NT2/D1 (cell line): ENCODE results near the gene WRAP53.

Experiments used
- DNase-seq: peaks from one replicate; pipeline ENCODE4 v3.0.0-alpha.2; 2011; ENCODE audit warnings: low read depth, low spot score
- H3K27me3 ChIP-seq: 2 replicates; pipeline ENCODE4 v1.6.0; 2011; ENCODE audit warnings: mild to moderate bottlenecking; ENCODE audit not compliant: insufficient read length, insufficient read depth
- H3K36me3 ChIP-seq: 2 replicates; pipeline ENCODE4 v1.6.1; 2011; ENCODE audit warnings: mild to moderate bottlenecking, low read length, mixed read lengths; ENCODE audit not compliant: insufficient read depth, insufficient read length
- H3K4me1 ChIP-seq: 2 replicates; pipeline ENCODE4 v1.5.1; 2011; ENCODE audit not compliant: insufficient read depth, insufficient read length
- H3K4me3 ChIP-seq: 2 replicates; pipeline ENCODE4 v1.5.1; 2011; ENCODE audit warnings: low read depth; ENCODE audit not compliant: insufficient read length
- H3K9ac ChIP-seq: 2 replicates; pipeline ENCODE4 v1.6.0; 2011; ENCODE audit warnings: low read depth; ENCODE audit not compliant: insufficient read length
- H3K9me3 ChIP-seq: 2 replicates; pipeline ENCODE4 v1.5.1; 2011; ENCODE audit warnings: mild to moderate bottlenecking, low read length; ENCODE audit not compliant: insufficient read depth
- SUZ12 ChIP-seq: IDR thresholded peaks from 2 replicates; pipeline ENCODE4 v1.6.1; 2011; ENCODE audit not compliant: insufficient read length, insufficient read depth; ENCODE audit errors: extremely low read depth
- YY1 ChIP-seq: IDR thresholded peaks from 2 replicates; pipeline ENCODE4 v1.6.1; 2011; ENCODE audit not compliant: insufficient read length, insufficient read depth
- ZNF274 ChIP-seq: IDR thresholded peaks from 2 replicates; pipeline ENCODE4 v1.6.1; 2011; ENCODE audit warnings: mild to moderate bottlenecking, low read depth, low read length

Gene WRAP53

DNA sequence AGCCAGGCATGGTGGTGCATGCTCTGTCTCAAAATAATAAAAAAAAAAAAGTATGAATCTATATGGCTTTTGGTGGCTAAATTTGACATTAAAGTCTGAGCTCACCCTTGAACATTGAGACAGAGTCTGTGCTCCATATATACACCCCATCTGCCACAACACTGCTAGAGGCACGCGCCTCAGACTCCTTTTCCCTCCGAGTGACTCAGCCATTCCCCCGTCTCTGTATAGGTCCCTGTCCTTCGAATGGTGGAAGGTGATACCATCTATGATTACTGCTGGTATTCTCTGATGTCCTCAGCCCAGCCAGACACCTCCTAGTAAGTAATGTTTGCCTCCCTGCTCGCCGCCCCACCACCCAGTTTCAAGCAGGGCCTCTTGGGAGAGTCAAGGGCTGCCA is 12.2 kb downstream of the WRAP53 start:
- Histone ChIP-seq H3K4me1 (peaks cover 14% of the 10 kb centered on the region), H3K27me3 (no peaks in the 10 kb centered on the region), H3K9me3 (no peaks in the 10 kb centered on the region), H3K9ac (no peak overlapping the region), H3K36me3 (peaks cover 43% of the 10 kb centered on the region), H3K4me3 (no peak overlapping the region)
- no peak for DNase-seq
- TF ChIP-seq YY1, result no peak
- TF ChIP-seq SUZ12, result no peak
- no peak for TF ChIP-seq ZNF274

DNA sequence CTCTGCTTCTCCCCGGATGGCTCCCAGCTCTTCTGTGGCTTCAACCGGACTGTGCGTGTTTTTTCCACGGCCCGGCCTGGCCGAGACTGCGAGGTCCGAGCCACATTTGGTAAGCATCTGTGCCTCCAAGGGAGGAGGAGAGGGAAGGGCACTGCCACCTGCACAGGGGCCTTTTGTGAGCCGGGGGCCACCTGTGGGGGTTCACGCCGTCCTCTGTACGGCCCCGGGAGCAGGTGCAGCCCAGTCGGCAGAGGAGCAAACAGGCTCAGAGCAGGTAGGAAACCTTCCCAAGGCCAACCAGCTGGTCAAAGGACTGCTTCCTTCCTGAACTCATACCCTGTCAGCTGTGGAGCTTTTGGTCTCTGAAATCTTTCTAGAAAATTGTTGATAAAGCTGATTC is 13.4 kb downstream of the WRAP53 start:
- Histone ChIP-seq H3K36me3 (peaks cover 35% of the 10 kb centered on the region), H3K9ac (no peak overlapping the region), H3K9me3 (no peaks in the 10 kb centered on the region), H3K27me3 (peaks cover 10% of the 10 kb centered on the region), H3K4me1 (peaks cover 14% of the 10 kb centered on the region), H3K4me3 (no peak overlapping the region)
- DNase-seq, result no peak
- TF ChIP-seq SUZ12 (no peak), ZNF274 (no peak), YY1 (no peak)

- Histone ChIP-seq H3K36me3 (peaks cover 30% of the 10 kb centered on the region), H3K9me3 (no peaks in the 10 kb centered on the region), H3K4me1 (peaks cover 14% of the 10 kb centered on the region), H3K27me3 (peaks cover 12% of the 10 kb centered on the region), H3K9ac (peak overlapping the region; percentile 10), H3K4me3 (no peak overlapping the region)
- DNase-seq, result no peak
- no peak for TF ChIP-seq SUZ12
- no peak for TF ChIP-seq YY1
- no peak for TF ChIP-seq ZNF274
Measured at GRCh38 chr17:7702776-7703175, 14.5 kb downstream of the WRAP53 start.

DNA sequence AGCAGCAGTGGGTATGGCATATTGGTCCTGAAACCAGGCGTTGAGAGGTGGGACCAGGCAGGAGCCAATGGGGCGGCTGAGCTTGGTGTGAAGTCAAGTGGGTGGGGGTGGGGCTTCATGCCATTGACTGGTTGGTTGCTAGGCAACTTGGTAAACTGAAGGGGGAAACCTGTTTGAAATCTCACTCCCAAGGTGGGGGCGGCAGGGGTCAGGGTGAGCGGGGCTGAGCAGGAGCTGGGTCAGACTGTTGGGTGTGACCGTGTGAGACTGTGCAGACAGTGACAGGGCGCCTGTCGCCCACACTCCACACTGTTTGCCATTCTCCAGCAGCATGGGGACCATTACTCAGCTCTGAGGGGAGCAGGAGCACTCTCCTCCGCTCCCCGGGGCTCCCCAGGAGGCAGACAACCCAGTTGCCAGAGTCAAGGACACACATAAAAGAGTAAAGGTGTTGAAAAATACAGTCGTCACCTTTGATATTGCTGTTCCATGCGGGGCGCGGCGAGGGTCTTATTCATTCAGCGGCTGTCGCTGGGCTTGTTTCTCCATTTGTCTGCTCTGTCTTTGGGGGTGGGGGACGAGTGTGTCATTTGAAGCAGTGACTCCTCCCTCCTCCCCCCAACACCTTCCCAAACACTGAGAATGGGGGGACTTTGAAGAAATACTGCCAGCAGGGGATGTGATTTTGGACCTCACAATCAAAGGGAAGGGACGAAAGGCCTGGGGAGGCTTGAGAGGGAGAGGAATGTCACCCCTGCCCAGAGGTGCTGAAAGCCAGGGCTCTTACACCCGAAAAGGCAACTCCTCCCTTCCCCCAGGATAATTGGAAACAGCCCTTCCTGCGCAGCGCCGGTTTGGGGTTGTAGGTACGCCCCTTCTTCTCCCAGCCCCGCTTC is 15.6 kb downstream of the WRAP53 start:
- H3K4me3 ChIP-seq, result peak overlapping the region; percentile 6

DNA sequence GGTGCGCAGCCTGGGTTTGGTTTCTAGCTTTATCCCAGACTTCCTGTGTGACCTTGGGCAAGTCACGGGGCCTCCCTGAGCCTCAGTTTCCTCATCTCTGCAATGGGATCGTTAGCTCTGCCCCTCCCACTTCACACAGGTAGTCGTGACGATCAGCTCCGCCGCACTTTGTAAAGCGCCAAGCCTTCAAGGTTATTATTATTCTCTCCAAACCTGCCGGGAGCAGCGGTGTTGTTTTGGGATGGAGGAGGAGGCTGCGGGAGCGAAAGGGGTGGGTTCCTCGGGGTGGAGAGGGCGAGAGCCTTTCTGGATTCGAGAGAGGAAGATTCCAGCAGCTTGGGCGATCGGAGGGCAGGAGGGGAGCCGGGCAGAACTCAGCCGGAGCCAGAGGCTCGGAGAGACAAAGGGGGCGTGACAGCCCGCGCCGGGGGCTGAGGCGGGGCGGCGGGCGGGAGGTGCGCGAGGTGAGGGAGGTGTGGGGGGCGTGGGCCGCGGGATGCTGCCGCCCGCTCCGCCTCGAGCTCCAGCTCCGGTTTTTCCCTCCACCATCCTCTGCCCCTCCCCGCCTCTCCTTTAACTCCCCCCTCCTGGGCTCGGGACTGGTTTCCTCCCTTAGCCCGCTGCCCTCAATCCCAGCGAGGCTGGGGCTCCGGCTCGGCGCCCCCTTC is 16.5 kb downstream of the WRAP53 start, which contains the start of gene EFNB3:
TSS of gene EFNB3 (plus strand) at position 602 of the 668 bp plus-strand sequence. CDS start 397 bp downstream, outside the sequence.
- peak within 1 kb of the TSS; percentile 58 for H3K4me3 ChIP-seq
- H3K4me1 ChIP-seq, result peaks cover 14% of the 10 kb centered on the region
- no peak for TF ChIP-seq ZNF274
- no peak for TF ChIP-seq SUZ12
- no peak for TF ChIP-seq YY1
- no peaks in the 10 kb centered on the region for H3K9me3 ChIP-seq
- peaks cover 24% of the 10 kb centered on the region for H3K36me3 ChIP-seq
- H3K9ac ChIP-seq, result peak within 1 kb of the TSS; percentile 70
- peaks cover 12% of the 10 kb centered on the region for H3K27me3 ChIP-seq
- DNase-seq, result peak; percentile 51

More for the DNA sequence above, 15.6 kb downstream of the WRAP53 start:
- TF ChIP-seq ZNF274 (no peak), SUZ12 (no peak), YY1 (no peak)
- peaks cover 12% of the 10 kb centered on the region for H3K27me3 ChIP-seq
- no peak overlapping the region for H3K9ac ChIP-seq
- no peaks in the 10 kb centered on the region for H3K9me3 ChIP-seq
- DNase-seq, result peak; percentile 67
- peaks cover 24% of the 10 kb centered on the region for H3K36me3 ChIP-seq
- H3K4me1 ChIP-seq, result peaks cover 14% of the 10 kb centered on the region

DNA sequence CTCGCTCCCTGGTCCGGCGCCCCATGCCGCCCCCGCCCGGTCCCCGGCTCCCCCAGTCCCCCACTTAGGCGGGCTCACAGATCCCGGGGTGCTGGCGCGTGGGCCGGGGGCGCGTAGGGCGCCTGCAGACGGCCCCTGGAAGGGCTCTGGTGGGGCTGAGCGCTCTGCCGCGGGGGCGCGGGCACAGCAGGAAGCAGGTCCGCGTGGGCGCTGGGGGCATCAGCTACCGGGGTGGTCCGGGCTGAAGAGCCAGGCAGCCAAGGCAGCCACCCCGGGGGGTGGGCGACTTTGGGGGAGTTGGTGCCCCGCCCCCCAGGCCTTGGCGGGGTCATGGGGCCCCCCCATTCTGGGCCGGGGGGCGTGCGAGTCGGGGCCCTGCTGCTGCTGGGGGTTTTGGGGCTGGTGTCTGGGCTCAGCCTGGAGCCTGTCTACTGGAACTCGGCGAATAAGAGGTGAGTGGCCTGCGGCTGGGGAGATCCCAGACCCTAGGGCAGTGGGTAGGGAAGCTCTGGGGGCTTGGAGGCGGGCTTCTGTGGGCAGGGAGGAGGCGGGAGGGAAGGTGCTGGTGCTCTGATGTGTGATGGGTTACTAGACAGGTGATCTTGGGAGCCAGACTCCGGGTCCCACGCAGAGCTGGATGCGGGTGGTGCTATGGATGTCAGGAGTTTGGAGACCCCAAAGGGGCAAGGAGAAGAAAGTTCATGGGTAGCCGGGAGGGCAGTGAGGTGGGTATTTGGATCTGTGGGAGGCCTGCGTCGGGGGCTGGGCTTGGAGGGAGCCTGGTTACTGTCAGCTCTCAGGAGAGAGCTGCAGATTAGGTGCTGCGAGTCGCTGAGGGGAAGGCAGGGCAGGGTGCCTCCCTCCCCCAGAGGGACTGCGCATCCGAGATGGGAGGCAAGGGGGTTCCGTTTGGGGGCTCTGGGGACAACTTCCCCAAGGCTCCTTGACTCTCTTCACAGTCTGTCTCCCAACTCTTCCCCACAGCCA is 17.3 kb downstream of the WRAP53 start:
- H3K36me3 ChIP-seq, result peaks cover 24% of the 10 kb centered on the region
- H3K9me3 ChIP-seq, result no peaks in the 10 kb centered on the region
- H3K27me3 ChIP-seq, result peaks cover 12% of the 10 kb centered on the region
- TF ChIP-seq SUZ12 (no peak), YY1 (no peak)
- peak overlapping the region; percentile 70 for H3K9ac ChIP-seq
- DNase-seq, result no peak
- H3K4me1 ChIP-seq, result peaks cover 14% of the 10 kb centered on the region
- peak overlapping the region; percentile 58 for H3K4me3 ChIP-seq
